Suprapubic skin (tissue), 3 donors: ENCODE results near the gene PRAME.

Experiments used
- CTCF ChIP-seq, 2 donors: fragments of 200-600 bp in 1 of 2; fragments of 450-650 bp in 1 of 2; sonication (generic) in 1 of 2; IDR thresholded peaks; one replicate each; pipeline ENCODE4 v1.5.1; 2016 to 2019; ENCODE audit warnings: antibody characterized with exemption in 2 of 2, mild to moderate bottlenecking in 1 of 2, moderate library complexity in 1 of 2
- EP300 ChIP-seq: sonication (generic); formaldehyde crosslinking; IDR thresholded peaks from one replicate; pipeline ENCODE4 v1.6.1; 2017; ENCODE audit warnings: antibody characterized with exemption
- POLR2A ChIP-seq, 2 donors: fragments of 450-650 bp; IDR thresholded peaks; one replicate each; pipeline ENCODE4 v1.6.1; 2017; ENCODE audit warnings: antibody characterized with exemption in 2 of 2, mild to moderate bottlenecking in 2 of 2, moderate library complexity in 2 of 2

- TF ChIP-seq CTCF (IDR thresholded peaks at IDR 0.05) (no peak), EP300 (no peak), POLR2A (IDR thresholded peaks at IDR 0.05) (no peak)
Measured at GRCh38 chr22:22603470-22603947, 44.4 kb upstream of the PRAME start.
